WTC11 (cell line): ENCODE results near the gene SLC44A3. TPM values are rescaled to one million over a fixed set of nuclear protein-coding genes. Genes with fewer than 3 reads are reported as not detected.
A peak's percentile ranks its signal among the peaks of the same experiment; 100 is the strongest.

Experiments used
- ATAC-seq: fragments of 200-7000 bp; cut with Tn5 transposase; 2 replicates; pipeline ENCODE4 v1.10.0; 2021; ENCODE audit warnings: mild to moderate bottlenecking, moderate library complexity
- CTCF ChIA-PET: fragments of 300-600 bp; sonication (Branson Sonifier 250); formaldehyde crosslinking; loops from one replicate; lab custom pipeline; 2021; ENCODE audit warnings: antibody characterized with exemption; lab: Charles Lee
- POLR2A ChIA-PET: fragments of 350-600 bp; sonication (Branson Sonifier 250); formaldehyde crosslinking; loops from one replicate; lab custom pipeline; 2021; ENCODE audit warnings: antibody characterized with exemption; lab: Charles Lee
- DNase-seq: peaks from one replicate; pipeline ENCODE4 v3.0.0; 2021; ENCODE audit warnings: low spot score
- H3K27ac Mint-ChIP-seq: 2 replicates; pipeline ENCODE4 v1.8.0; 2021; ENCODE audit warnings: mixed read lengths
- H3K27me3 Mint-ChIP-seq: 2 replicates; pipeline ENCODE4 v1.8.0; 2021; ENCODE audit warnings: low read depth, mild to moderate bottlenecking, moderate library complexity, mixed read lengths
- H3K36me3 Mint-ChIP-seq: 2 replicates; pipeline ENCODE4 v1.8.0; 2021; ENCODE audit warnings: mixed read lengths
- H3K4me1 Mint-ChIP-seq: 2 replicates; pipeline ENCODE4 v1.8.0; 2022; ENCODE audit warnings: mixed read lengths
- H3K4me3 Mint-ChIP-seq: 2 replicates; pipeline ENCODE4 v1.8.0; 2021; ENCODE audit warnings: mild to moderate bottlenecking, moderate library complexity, mixed read lengths
- H3K9me3 Mint-ChIP-seq: 2 replicates; pipeline ENCODE4 v1.8.0; 2021; ENCODE audit warnings: mixed read lengths
- AR ChIP-seq: fragments of 250-450 bp; sonication (Bioruptor Pico); IDR thresholded peaks from 2 replicates; pipeline ENCODE4 v1.9.0; 2021; ENCODE audit warnings: mild to moderate bottlenecking
- GABPB1 ChIP-seq: sonication (generic); formaldehyde crosslinking; IDR thresholded peaks from 2 replicates; pipeline ENCODE4 v1.8.1; 2023; ENCODE audit warnings: mild to moderate bottlenecking, missing genetic modification reagents
- RELA ChIP-seq: sonication (generic); formaldehyde crosslinking; IDR thresholded peaks from 2 replicates; pipeline ENCODE4 v1.8.1; 2022; ENCODE audit warnings: missing genetic modification reagents, mild to moderate bottlenecking, borderline replicate concordance
- SMAD4 ChIP-seq: sonication (generic); formaldehyde crosslinking; IDR thresholded peaks from 2 replicates; pipeline ENCODE4 v1.8.0; 2022; ENCODE audit warnings: mild to moderate bottlenecking, missing genetic modification reagents
- TCF7 ChIP-seq: sonication (generic); formaldehyde crosslinking; IDR thresholded peaks from 2 replicates; pipeline ENCODE4 v1.8.0; 2022; ENCODE audit warnings: mild to moderate bottlenecking, low read depth, missing genetic modification reagents, moderate library complexity
- ZBTB21 ChIP-seq: sonication (generic); formaldehyde crosslinking; IDR thresholded peaks from 2 replicates; pipeline ENCODE4 v1.8.1; 2023; ENCODE audit warnings: mild to moderate bottlenecking, missing genetic modification reagents, borderline replicate concordance
- ZNF121 ChIP-seq: sonication (generic); formaldehyde crosslinking; IDR thresholded peaks from 2 replicates; pipeline ENCODE4 v1.8.0; 2023; ENCODE audit warnings: missing genetic modification reagents
- total RNA-seq: library from RNA; stranded (reverse); gene quantifications from 3 replicates; pipeline ENCODE4 v1.2.3, GENCODE V29; 2021
- TF ChIP-seq, protein P1 (sequence below): fragments of 250-450 bp; sonication (Bioruptor Pico); IDR thresholded peaks from 2 replicates; pipeline ENCODE4 v1.9.0; 2021; ENCODE audit warnings: mild to moderate bottlenecking, borderline replicate concordance
- TF ChIP-seq, protein P2 (sequence below): sonication (generic); formaldehyde crosslinking; IDR thresholded peaks from 2 replicates; pipeline ENCODE4 v1.8.1; 2023; ENCODE audit warnings: mild to moderate bottlenecking, missing genetic modification reagents, borderline replicate concordance
- TF ChIP-seq, protein P3 (sequence below): sonication (generic); formaldehyde crosslinking; IDR thresholded peaks from 2 replicates; pipeline ENCODE4 v1.8.1; 2022; ENCODE audit warnings: mild to moderate bottlenecking, moderate library complexity, missing genetic modification reagents
- TF ChIP-seq, protein P4 (sequence below): sonication (generic); formaldehyde crosslinking; IDR thresholded peaks from 2 replicates; pipeline ENCODE4 v1.8.1; 2023; ENCODE audit warnings: mild to moderate bottlenecking, missing genetic modification reagents
- TF ChIP-seq, protein P5 (sequence below): fragments of 250-450 bp; sonication (Bioruptor Pico); IDR thresholded peaks from 2 replicates; pipeline ENCODE4 v1.8.0; 2021; ENCODE audit warnings: mild to moderate bottlenecking
- TF ChIP-seq, protein P6 (sequence below): sonication (generic); formaldehyde crosslinking; IDR thresholded peaks from 2 replicates; pipeline ENCODE4 v1.8.0; 2023; ENCODE audit warnings: missing genetic modification reagents
- TF ChIP-seq, protein P7 (sequence below): sonication (generic); formaldehyde crosslinking; IDR thresholded peaks from 2 replicates; pipeline ENCODE4 v1.8.0; 2022; ENCODE audit warnings: mild to moderate bottlenecking, missing genetic modification reagents

Gene SLC44A3
- total RNA-seq, 1 experiment from 2014 or later: 4.7 TPM

DNA sequence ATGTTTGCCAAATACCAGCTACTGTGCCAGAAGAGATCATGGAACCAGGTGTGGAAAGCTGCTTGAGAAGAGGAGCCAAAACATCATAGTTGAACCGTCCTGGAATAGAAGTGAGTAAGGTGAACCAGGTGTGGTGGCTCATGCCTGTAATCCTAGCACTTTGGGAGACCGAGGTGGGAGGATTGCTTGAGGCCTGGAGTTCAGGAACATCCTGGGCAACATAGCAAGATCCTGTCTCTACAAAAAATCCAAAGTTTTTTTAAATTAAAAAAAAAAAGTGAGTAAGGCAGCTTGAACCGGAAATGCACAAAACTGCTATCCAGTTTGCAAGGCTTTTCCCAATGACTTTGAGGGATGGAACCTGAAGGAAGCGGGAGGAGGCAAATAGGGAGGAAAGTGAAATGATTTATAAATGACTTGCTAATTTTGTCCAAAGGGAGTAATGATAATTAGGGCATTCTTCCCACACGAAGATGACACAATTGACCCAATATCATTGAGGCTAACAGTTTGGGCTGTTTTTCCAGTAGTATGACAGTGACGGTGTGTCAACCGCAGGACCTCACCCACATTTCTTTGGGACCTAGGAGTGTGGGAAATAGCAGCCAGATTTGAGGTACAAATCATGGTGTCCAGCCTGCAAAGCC is 108.3 kb downstream of the SLC44A3 start:
- ATAC-seq (no peak), DNase-seq (no peak)
- Mint-ChIP-seq H3K4me1 (peaks cover 56% of the 10 kb centered on the region), H3K9me3 (no peaks in the 10 kb centered on the region), H3K36me3 (peaks cover 11% of the 10 kb centered on the region; the same call in 1 of the 2 replicates), H3K4me3 (peak overlapping the region; percentile 92), H3K27ac (peak overlapping the region; percentile 100), H3K27me3 (no peaks in the 10 kb centered on the region)
- POLR2A ChIA-PET: interaction anchor here (0.9 to 2.1 kb wide), 4 partner anchors 8 to 115 kb away, joined by 3 to 8 read pairs (median 3); no protein-coding TSS in a partner anchor
- CTCF ChIA-PET: interaction anchor here (1.8 to 1.9 kb wide), 2 partner anchors 74 to 115 kb away, joined by 5 to 11 read pairs; no protein-coding TSS in a partner anchor
- TF ChIP-seq, protein P1, sequence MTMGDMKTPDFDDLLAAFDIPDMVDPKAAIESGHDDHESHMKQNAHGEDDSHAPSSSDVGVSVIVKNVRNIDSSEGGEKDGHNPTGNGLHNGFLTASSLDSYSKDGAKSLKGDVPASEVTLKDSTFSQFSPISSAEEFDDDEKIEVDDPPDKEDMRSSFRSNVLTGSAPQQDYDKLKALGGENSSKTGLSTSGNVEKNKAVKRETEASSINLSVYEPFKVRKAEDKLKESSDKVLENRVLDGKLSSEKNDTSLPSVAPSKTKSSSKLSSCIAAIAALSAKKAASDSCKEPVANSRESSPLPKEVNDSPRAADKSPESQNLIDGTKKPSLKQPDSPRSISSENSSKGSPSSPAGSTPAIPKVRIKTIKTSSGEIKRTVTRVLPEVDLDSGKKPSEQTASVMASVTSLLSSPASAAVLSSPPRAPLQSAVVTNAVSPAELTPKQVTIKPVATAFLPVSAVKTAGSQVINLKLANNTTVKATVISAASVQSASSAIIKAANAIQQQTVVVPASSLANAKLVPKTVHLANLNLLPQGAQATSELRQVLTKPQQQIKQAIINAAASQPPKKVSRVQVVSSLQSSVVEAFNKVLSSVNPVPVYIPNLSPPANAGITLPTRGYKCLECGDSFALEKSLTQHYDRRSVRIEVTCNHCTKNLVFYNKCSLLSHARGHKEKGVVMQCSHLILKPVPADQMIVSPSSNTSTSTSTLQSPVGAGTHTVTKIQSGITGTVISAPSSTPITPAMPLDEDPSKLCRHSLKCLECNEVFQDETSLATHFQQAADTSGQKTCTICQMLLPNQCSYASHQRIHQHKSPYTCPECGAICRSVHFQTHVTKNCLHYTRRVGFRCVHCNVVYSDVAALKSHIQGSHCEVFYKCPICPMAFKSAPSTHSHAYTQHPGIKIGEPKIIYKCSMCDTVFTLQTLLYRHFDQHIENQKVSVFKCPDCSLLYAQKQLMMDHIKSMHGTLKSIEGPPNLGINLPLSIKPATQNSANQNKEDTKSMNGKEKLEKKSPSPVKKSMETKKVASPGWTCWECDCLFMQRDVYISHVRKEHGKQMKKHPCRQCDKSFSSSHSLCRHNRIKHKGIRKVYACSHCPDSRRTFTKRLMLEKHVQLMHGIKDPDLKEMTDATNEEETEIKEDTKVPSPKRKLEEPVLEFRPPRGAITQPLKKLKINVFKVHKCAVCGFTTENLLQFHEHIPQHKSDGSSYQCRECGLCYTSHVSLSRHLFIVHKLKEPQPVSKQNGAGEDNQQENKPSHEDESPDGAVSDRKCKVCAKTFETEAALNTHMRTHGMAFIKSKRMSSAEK (CRISPR knock-in tag): no peak
- TF ChIP-seq AR (CRISPR knock-in tag) (no peak), ZBTB21 (CRISPR knock-in tag) (no peak), ZNF121 (CRISPR knock-in tag) (peak; percentile 95), RELA (CRISPR knock-in tag) (no peak)
- TF ChIP-seq, protein P2, sequence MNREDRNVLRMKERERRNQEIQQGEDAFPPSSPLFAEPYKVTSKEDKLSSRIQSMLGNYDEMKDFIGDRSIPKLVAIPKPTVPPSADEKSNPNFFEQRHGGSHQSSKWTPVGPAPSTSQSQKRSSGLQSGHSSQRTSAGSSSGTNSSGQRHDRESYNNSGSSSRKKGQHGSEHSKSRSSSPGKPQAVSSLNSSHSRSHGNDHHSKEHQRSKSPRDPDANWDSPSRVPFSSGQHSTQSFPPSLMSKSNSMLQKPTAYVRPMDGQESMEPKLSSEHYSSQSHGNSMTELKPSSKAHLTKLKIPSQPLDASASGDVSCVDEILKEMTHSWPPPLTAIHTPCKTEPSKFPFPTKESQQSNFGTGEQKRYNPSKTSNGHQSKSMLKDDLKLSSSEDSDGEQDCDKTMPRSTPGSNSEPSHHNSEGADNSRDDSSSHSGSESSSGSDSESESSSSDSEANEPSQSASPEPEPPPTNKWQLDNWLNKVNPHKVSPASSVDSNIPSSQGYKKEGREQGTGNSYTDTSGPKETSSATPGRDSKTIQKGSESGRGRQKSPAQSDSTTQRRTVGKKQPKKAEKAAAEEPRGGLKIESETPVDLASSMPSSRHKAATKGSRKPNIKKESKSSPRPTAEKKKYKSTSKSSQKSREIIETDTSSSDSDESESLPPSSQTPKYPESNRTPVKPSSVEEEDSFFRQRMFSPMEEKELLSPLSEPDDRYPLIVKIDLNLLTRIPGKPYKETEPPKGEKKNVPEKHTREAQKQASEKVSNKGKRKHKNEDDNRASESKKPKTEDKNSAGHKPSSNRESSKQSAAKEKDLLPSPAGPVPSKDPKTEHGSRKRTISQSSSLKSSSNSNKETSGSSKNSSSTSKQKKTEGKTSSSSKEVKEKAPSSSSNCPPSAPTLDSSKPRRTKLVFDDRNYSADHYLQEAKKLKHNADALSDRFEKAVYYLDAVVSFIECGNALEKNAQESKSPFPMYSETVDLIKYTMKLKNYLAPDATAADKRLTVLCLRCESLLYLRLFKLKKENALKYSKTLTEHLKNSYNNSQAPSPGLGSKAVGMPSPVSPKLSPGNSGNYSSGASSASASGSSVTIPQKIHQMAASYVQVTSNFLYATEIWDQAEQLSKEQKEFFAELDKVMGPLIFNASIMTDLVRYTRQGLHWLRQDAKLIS (CRISPR knock-in tag): no peak

DNA sequence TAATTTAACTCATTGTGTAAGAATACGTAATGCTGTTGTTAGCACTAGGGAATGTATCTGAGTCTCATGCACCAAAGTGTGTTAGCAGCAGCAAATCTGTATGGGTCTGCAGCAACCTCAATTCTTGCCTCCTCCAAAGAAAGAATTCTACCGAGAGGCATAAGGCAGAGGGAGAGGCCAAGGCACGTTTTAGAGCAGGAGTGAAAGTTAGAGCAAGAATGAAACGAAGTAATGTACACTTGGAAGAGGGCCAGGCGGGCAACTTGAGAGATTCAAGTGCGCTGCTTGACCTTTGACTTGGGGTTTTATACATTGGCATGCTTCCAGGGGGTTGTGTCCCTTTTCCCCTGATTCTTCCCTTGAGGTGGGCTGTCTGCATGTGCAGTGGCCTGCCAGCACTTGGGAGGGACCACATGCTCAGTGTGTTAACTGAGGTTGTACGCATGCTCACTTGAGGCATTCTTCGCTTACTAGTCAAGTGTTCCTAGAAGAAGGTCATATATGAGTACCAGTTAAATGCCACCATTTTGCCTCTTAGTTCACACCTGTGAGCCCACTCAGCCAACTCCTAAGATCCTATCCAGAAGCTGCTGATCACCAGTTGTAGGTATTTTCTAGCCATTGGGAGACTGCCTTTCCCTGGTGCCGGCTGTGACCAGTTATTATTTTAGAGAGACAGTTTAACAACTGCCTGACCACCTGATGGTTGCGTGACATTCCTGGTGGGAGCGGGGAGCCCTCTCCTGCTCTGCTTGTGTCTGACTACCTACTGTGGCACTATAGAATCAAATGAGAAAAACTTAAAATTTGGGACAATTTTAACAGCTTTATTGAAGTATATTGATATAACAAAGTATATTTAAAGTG is 109.4 kb downstream of the SLC44A3 start:
- peaks cover 7% of the 10 kb centered on the region; the same call in 1 of the 2 replicates for H3K36me3 Mint-ChIP-seq
- H3K4me3 Mint-ChIP-seq: peak overlapping the region; percentile 92
- DNase-seq (no peak), ATAC-seq (no peak)
- H3K9me3 Mint-ChIP-seq: no peaks in the 10 kb centered on the region
- POLR2A ChIA-PET: no interaction called here
- H3K27ac Mint-ChIP-seq: no peak overlapping the region
- no peaks in the 10 kb centered on the region for H3K27me3 Mint-ChIP-seq
- CTCF ChIA-PET: no interaction called here
- peaks cover 44% of the 10 kb centered on the region for H3K4me1 Mint-ChIP-seq
- TF ChIP-seq GABPB1: no peak
- TF ChIP-seq, protein P3, sequence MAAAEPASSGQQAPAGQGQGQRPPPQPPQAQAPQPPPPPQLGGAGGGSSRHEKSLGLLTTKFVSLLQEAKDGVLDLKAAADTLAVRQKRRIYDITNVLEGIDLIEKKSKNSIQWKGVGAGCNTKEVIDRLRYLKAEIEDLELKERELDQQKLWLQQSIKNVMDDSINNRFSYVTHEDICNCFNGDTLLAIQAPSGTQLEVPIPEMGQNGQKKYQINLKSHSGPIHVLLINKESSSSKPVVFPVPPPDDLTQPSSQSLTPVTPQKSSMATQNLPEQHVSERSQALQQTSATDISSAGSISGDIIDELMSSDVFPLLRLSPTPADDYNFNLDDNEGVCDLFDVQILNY: no peak
- no peak for TF ChIP-seq SMAD4 (CRISPR knock-in tag)
- TF ChIP-seq, protein P4, sequence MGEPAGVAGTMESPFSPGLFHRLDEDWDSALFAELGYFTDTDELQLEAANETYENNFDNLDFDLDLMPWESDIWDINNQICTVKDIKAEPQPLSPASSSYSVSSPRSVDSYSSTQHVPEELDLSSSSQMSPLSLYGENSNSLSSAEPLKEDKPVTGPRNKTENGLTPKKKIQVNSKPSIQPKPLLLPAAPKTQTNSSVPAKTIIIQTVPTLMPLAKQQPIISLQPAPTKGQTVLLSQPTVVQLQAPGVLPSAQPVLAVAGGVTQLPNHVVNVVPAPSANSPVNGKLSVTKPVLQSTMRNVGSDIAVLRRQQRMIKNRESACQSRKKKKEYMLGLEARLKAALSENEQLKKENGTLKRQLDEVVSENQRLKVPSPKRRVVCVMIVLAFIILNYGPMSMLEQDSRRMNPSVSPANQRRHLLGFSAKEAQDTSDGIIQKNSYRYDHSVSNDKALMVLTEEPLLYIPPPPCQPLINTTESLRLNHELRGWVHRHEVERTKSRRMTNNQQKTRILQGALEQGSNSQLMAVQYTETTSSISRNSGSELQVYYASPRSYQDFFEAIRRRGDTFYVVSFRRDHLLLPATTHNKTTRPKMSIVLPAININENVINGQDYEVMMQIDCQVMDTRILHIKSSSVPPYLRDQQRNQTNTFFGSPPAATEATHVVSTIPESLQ (CRISPR knock-in tag): no peak
- TF ChIP-seq TCF7 (CRISPR knock-in tag): no peak
- TF ChIP-seq, protein P5, sequence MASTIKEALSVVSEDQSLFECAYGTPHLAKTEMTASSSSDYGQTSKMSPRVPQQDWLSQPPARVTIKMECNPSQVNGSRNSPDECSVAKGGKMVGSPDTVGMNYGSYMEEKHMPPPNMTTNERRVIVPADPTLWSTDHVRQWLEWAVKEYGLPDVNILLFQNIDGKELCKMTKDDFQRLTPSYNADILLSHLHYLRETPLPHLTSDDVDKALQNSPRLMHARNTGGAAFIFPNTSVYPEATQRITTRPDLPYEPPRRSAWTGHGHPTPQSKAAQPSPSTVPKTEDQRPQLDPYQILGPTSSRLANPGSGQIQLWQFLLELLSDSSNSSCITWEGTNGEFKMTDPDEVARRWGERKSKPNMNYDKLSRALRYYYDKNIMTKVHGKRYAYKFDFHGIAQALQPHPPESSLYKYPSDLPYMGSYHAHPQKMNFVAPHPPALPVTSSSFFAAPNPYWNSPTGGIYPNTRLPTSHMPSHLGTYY (CRISPR knock-in tag): no peak
- TF ChIP-seq, protein P6, sequence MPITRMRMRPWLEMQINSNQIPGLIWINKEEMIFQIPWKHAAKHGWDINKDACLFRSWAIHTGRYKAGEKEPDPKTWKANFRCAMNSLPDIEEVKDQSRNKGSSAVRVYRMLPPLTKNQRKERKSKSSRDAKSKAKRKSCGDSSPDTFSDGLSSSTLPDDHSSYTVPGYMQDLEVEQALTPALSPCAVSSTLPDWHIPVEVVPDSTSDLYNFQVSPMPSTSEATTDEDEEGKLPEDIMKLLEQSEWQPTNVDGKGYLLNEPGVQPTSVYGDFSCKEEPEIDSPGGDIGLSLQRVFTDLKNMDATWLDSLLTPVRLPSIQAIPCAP (CRISPR knock-in tag): no peak
- TF ChIP-seq, protein P7, sequence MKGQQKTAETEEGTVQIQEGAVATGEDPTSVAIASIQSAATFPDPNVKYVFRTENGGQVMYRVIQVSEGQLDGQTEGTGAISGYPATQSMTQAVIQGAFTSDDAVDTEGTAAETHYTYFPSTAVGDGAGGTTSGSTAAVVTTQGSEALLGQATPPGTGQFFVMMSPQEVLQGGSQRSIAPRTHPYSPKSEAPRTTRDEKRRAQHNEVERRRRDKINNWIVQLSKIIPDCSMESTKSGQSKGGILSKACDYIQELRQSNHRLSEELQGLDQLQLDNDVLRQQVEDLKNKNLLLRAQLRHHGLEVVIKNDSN (CRISPR knock-in tag): no peak
